Suppressor macrophage treated with lipopolysaccharide for 4 hours (primary cell): ENCODE data around the gene FGF3.

ENCODE experiments used
- DNase-seq: peaks from one replicate; pipeline ENCODE4 v3.0.0-alpha.2; 2020

FGF3 gene

GRCh38 chr11:69842746-69843528, 23.7 kb upstream of the FGF3 start:
- no peak for DNase-seq

GRCh38 chr11:69841859-69842698, 22.9 kb upstream of the FGF3 start:
- DNase-seq, result peak; percentile 26

GRCh38 chr11:69841170-69841858, 22.1 kb upstream of the FGF3 start:
- DNase-seq, result no peak

GRCh38 chr11:69840371-69841169, 21.4 kb upstream of the FGF3 start:
- DNase-seq, result no peak

GRCh38 chr11:69839516-69839915, 20.3 kb upstream of the FGF3 start:
- DNase-seq, result no peak

- DNase-seq, result no peak
Measured at GRCh38 chr11:69837791-69838190, 18.6 kb upstream of the FGF3 start.

- no peak for DNase-seq
Measured at GRCh38 chr11:69836401-69836800, 17.2 kb upstream of the FGF3 start.

GRCh38 chr11:69834811-69835800, 15.9 kb upstream of the FGF3 start:
- DNase-seq, result no peak

GRCh38 chr11:69834251-69834650, 15.0 kb upstream of the FGF3 start:
- no peak for DNase-seq

DNA sequence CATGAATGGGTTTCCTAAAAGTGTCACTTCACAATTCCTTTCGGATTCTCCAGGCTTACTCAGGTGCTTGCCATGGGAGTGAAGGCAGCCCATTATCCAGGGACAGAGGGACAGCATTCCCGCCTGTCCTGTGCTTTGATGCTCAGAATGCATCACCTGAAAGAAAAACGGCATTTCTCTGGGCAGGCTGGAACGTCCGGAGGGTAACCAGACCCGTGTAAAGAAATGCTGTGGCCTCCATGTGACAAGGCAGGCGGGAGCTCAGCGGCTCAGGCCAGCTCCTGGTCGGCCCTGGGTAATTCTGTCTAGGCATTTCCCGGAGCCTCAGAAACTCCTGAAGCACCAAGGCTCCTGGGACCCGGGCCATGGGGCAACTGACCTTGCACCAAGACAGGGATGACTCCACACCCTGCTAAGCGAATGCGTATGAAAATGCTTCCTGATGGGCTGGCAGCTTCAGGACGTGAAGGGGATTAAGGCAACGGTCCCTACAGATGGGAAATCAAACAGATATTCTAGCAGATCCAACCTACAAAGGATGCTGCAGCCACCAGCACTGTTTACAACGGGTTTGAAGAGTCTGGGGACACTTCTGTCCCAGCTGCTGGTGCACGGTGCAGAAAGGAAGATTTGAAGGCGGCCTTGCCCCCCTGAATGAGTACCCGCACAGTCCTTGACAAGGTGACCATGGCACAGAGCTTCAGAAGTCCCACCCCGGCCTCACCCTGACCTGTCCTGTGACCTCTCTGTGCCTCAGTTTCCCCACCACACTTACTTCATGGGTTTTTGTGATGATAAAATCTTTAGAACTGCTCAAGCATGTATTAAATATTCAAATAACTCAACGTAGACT, 13.6 kb upstream of the FGF3 start:
- DNase-seq, result no peak

DNA sequence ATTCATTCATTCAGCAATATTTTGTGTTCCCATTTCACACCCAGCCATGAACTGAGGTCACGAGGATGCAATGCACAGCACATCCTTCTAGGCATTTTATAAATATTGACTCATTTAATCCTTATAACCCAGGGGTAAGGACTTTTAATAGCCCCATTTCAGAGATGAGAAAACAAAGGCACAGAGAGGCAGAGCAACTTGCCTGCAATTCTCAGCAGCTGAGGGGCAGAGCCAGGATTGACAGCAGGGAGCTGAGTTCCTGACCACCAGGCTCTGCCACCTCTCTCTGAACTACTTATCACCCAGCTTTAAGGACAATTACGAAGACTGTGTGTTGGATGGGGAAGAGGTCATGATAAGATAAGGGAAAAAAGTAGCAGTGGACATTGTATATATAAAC, 12.8 kb upstream of the FGF3 start:
- no peak for DNase-seq

DNA sequence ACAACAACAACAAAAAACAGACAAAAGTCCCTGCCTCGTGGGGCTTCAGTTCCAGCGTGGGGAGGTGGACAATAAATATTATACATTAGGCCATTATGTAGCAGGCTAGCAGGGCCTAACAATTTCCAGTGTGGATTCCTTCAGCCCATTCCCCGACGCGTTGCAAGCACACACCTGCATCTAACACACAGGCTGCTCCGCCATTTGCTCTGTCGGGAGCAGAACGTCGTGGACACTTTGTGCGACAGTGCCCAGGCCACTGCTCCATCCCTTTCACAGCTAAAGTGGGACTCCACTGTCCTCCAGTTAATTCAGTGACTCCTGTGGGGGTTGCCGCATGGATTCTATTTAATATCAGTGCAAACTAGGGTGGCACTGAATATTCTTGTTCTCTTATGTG, 10.9 kb upstream of the FGF3 start:
- DNase-seq, result no peak

- no peak for DNase-seq
Measured at GRCh38 chr11:69828971-69829344, 9.7 kb upstream of the FGF3 start.

- no peak for DNase-seq
Measured at GRCh38 chr11:69828276-69828970, 9.2 kb upstream of the FGF3 start.

GRCh38 chr11:69826773-69827172, 7.6 kb upstream of the FGF3 start:
- no peak for DNase-seq

- no peak for DNase-seq
Measured at GRCh38 chr11:69825941-69826340, 6.7 kb upstream of the FGF3 start.

DNA sequence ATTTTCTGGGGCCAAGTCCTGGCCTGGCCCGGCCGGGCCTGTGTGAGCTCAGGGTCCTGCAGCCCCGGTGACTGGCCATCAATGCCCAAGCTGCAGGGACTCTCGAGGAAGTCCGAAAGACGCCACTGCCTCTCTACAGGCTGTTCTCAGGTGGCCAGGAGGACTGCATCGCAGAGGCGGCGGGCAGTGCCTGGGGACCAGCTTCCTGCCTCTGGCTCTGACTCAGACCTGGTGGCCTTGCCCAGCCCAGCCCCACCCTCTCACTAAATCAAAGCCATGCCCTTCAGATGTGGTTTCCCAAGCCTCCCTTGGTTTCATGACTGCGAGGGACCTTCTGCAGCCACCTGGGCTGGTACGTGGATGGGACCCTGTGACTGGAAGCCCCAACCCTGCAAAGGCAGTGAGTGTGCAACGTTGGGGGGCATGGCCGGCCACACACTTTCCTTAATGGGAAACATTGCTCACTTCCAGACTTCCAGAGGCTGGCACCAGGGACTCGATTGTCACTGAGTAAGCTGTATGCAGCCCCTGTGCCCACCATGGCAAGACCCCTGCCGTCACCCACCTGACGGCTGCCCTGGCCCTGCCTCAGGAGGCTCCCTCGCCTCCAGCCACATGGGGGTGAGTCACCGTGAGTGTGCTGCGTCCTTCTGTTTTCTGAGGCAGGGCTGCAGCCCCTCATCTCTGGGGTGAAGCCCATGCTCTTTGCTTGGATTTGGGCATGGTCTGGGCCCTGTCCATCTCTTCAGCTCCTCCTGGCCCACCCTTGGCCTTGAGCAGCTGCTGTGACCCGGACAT, 6.0 kb upstream of the FGF3 start:
- DNase-seq, result no peak

DNA sequence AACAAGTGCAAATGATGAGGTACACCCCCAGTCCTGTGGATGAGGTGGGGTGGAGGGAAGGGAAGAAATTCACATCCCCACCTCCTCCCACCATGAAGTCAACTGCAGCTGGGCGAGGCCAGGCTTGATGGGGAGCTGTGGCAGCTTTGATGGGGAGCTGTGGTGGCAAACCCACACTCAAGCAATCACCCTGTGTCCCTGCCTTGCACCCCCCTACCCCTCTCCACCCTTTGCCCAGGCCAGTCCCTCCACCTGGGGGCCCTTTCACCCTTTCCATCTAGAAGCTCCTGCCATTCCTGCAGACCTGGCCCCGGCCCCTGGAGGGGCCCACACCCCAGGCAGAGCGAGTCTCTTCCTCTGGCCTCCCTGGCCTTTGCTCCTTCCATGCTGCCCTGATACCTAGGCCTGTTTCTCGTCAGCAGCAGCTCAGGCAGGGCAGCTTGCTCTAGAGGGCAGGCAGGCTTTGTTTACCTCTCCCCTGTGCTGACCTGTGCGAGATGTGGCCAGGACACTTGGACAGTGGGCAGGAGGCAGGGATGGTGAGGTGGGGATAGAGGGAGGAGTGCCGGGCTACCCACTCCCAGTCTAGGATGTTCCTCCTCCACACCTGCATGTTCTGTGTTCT, 4.5 kb upstream of the FGF3 start:
- no peak for DNase-seq
